ENCODE results near the gene SH3GL1.

The SH3GL1 gene

GRCh38 chr19:4376991-4377781 lies 23.2 kb downstream of the SH3GL1 start:
- ChIA-PET CTCF (interaction anchor here (0.6 to 3.0 kb wide), 5 partner anchors 23 to 148 kb away, joined by 3 to 13 read pairs (median 8); partner anchors contain the start of gene SH3GL1), POLR2A (interaction anchor here (0.9 to 1.6 kb wide), 2 partner anchors 23 to 25 kb away, joined by 3 to 5 read pairs; partner anchors contain the start of gene SH3GL1)
- TF ChIP-seq NFRKB (IDR thresholded peaks at IDR 0.05) (no peak), SUZ12 (IDR thresholded peaks at IDR 0.05) (no peak), HDGF (IDR thresholded peaks at IDR 0.05; ENCODE audit: borderline replicate concordance) (no peak), ZNF384 (IDR thresholded peaks at IDR 0.05) (no peak), FOXK2 (IDR thresholded peaks at IDR 0.05) (no peak), FOXA1 (IDR thresholded peaks at IDR 0.05) (no peak), BHLHE40 (IDR thresholded peaks at IDR 0.05; ENCODE audit: borderline replicate concordance) (no peak), TARDBP (IDR thresholded peaks at IDR 0.05) (no peak), L3MBTL2 (conservative IDR thresholded peaks at IDR 0.05) (no peak)
- DNase-seq (ENCODE audit: extremely low spot score), result no peak

- TF ChIP-seq FOXM1 (IDR thresholded peaks at IDR 0.05; ENCODE audit: borderline replicate concordance), result no peak
- no peak for TF ChIP-seq FOXA1 (IDR thresholded peaks at IDR 0.05)
- no peak for TF ChIP-seq ELF4 (IDR thresholded peaks at IDR 0.05)
- TF ChIP-seq PKNOX1 (IDR thresholded peaks at IDR 0.05), result no peak
- TF ChIP-seq HDGF (IDR thresholded peaks at IDR 0.05; ENCODE audit: borderline replicate concordance), result no peak
- CTCF ChIA-PET, result interaction anchor here (0.6 to 3.0 kb wide), 6 partner anchors 17 to 149 kb away, joined by 3 to 13 read pairs (median 6); partner anchors contain the start of gene SH3GL1
- DNase-seq (ENCODE audit: extremely low spot score), result no peak
- POLR2A ChIA-PET, result interaction anchor here (0.9 to 1.5 kb wide), 2 partner anchors 24 to 33 kb away, joined by 3 to 7 read pairs; partner anchors contain the start of gene MPND
These were observed 23.7 kb downstream of the SH3GL1 start for GRCh38 chr19:4376671-4376990.

- no peak for DNase-seq (ENCODE audit: extremely low spot score)
- ChIA-PET POLR2A (interaction anchor here (1.3 to 1.5 kb wide), 2 partner anchors 26 to 33 kb away, joined by 6 to 7 read pairs; partner anchors contain the start of genes CHAF1A and MPND), CTCF (interaction anchor here (0.6 to 3.0 kb wide), 6 partner anchors 17 to 149 kb away, joined by 3 to 13 read pairs (median 6); partner anchors contain the start of gene SH3GL1)
- TF ChIP-seq LEF1 (IDR thresholded peaks at IDR 0.05; ENCODE audit: borderline replicate concordance) (no peak), ELF4 (IDR thresholded peaks at IDR 0.05) (no peak), CTBP1 (IDR thresholded peaks at IDR 0.05; ENCODE audit: borderline replicate concordance) (no peak), TARDBP (IDR thresholded peaks at IDR 0.05) (no peak), FOXM1 (IDR thresholded peaks at IDR 0.05; ENCODE audit: borderline replicate concordance) (no peak), FOXA1 (IDR thresholded peaks at IDR 0.05) (no peak), HDGF (IDR thresholded peaks at IDR 0.05; ENCODE audit: borderline replicate concordance) (no peak), ZNF384 (IDR thresholded peaks at IDR 0.05) (no peak), NFRKB (IDR thresholded peaks at IDR 0.05) (no peak), PKNOX1 (IDR thresholded peaks at IDR 0.05) (no peak)
These were observed 24.2 kb downstream of the SH3GL1 start for GRCh38 chr19:4376028-4376670.

GRCh38 chr19:4375164-4376027 lies 25.0 kb downstream of the SH3GL1 start:
- CTCF ChIA-PET, result interaction anchor here (0.7 to 3.0 kb wide), 5 partner anchors 18 to 108 kb away, joined by 3 to 13 read pairs (median 4); partner anchors contain the start of gene SH3GL1
- DNase-seq (ENCODE audit: extremely low spot score), result peak; percentile 55
- TF ChIP-seq CTBP1 (IDR thresholded peaks at IDR 0.05; ENCODE audit: borderline replicate concordance), result no peak
- no peak for TF ChIP-seq LEF1 (IDR thresholded peaks at IDR 0.05; ENCODE audit: borderline replicate concordance)
- no peak for TF ChIP-seq ZNF384 (IDR thresholded peaks at IDR 0.05)
- TF ChIP-seq L3MBTL2 (conservative IDR thresholded peaks at IDR 0.05), result no peak
- no peak for TF ChIP-seq FOXA1 (IDR thresholded peaks at IDR 0.05)
- TF ChIP-seq SUZ12 (IDR thresholded peaks at IDR 0.05), result no peak
- no peak for TF ChIP-seq BHLHE40 (IDR thresholded peaks at IDR 0.05; ENCODE audit: borderline replicate concordance)
- TF ChIP-seq PKNOX1 (IDR thresholded peaks at IDR 0.05), result no peak
- no peak for TF ChIP-seq HDGF (IDR thresholded peaks at IDR 0.05; ENCODE audit: borderline replicate concordance)
- no peak for TF ChIP-seq FOXK2 (IDR thresholded peaks at IDR 0.05)
- no peak for TF ChIP-seq ARNT (IDR thresholded peaks at IDR 0.05)
- no peak for TF ChIP-seq SP1 (IDR thresholded peaks at IDR 0.05)
- no peak for TF ChIP-seq FOXM1 (IDR thresholded peaks at IDR 0.05; ENCODE audit: borderline replicate concordance)
- no peak for TF ChIP-seq ELF4 (IDR thresholded peaks at IDR 0.05)
- TF ChIP-seq NFRKB (IDR thresholded peaks at IDR 0.05), result no peak
- POLR2A ChIA-PET, result interaction anchor here (1.3 to 1.5 kb wide), 2 partner anchors 27 to 32 kb away, joined by 6 to 7 read pairs; partner anchors contain the start of genes CHAF1A and MPND

- ChIA-PET POLR2A (no interaction called here), CTCF (interaction anchor here (0.7 to 3.0 kb wide), 2 partner anchors 22 to 107 kb away, joined by 3 to 12 read pairs; no protein-coding TSS in a partner anchor)
- no peak for TF ChIP-seq HDGF (IDR thresholded peaks at IDR 0.05; ENCODE audit: borderline replicate concordance)
- TF ChIP-seq FOXA1 (IDR thresholded peaks at IDR 0.05), result no peak
- no peak for TF ChIP-seq ZNF384 (IDR thresholded peaks at IDR 0.05)
- TF ChIP-seq LEF1 (IDR thresholded peaks at IDR 0.05; ENCODE audit: borderline replicate concordance), result no peak
- TF ChIP-seq SP1 (IDR thresholded peaks at IDR 0.05), result no peak
- no peak for TF ChIP-seq BHLHE40 (IDR thresholded peaks at IDR 0.05; ENCODE audit: borderline replicate concordance)
- TF ChIP-seq PKNOX1 (IDR thresholded peaks at IDR 0.05), result no peak
- no peak for TF ChIP-seq FOXM1 (IDR thresholded peaks at IDR 0.05; ENCODE audit: borderline replicate concordance)
- no peak for TF ChIP-seq TARDBP (IDR thresholded peaks at IDR 0.05)
- no peak for TF ChIP-seq CTBP1 (IDR thresholded peaks at IDR 0.05; ENCODE audit: borderline replicate concordance)
- no peak for TF ChIP-seq NFRKB (IDR thresholded peaks at IDR 0.05)
- TF ChIP-seq ELF4 (IDR thresholded peaks at IDR 0.05), result no peak
- no peak for TF ChIP-seq SUZ12 (IDR thresholded peaks at IDR 0.05)
- no peak for TF ChIP-seq L3MBTL2 (conservative IDR thresholded peaks at IDR 0.05)
- no peak for TF ChIP-seq ARNT (IDR thresholded peaks at IDR 0.05)
- TF ChIP-seq FOXK2 (IDR thresholded peaks at IDR 0.05), result no peak
- DNase-seq (ENCODE audit: extremely low spot score), result no peak
These were observed 25.7 kb downstream of the SH3GL1 start for GRCh38 chr19:4374498-4375163.

Measured in HEK293T (cell line).